ENCODE measurements around the gene TRRAP. TPM values are rescaled to one million over a fixed set of nuclear protein-coding genes. Genes with fewer than 3 reads are reported as not detected.

TRRAP gene
- total RNA-seq, 5 donors from 2014 or later (not counting 1 experiment from before 2014, with no cell fraction given): 53.9 to 71.7 (median 65.8) TPM

DNA sequence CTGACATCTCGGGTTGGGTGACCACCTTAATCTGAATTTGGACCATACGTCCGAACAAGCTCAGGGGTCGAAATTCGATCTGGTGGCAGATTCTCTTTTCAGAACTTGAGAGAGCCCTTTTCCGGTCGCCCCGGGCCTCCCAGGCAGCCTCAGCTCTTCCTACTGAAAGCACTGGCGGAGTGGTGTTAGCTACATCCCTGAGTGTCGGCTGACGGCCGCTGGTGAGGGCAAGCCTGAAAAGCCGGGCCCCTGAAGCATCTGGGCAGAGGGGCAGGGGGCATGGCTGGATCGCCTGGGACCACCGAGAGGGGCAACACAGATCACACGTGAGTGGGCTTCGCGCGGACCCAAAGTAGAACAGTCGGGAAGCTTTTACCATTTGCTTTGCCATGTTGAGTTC is 149.5 kb downstream of the TRRAP start:
- no peak overlapping the region for H3K27ac Mint-ChIP-seq
- WGBS (ENCODE audit: insufficient coverage): over 99% methylated on average over 19 of the region's 20 CpGs
- peaks cover 35% of the 10 kb centered on the region for H3K36me3 Mint-ChIP-seq
- Histone ChIP-seq H3K27me3 (replicated peaks in 1 of 2; ENCODE audit: control insufficient read depth in 2 of 2, extremely low read depth in 1 of 2, insufficient read depth in 2 of 2, low read length in 1 of 2) (no peaks in the 10 kb centered on the region), H3K36me3 (ENCODE audit: control insufficient read depth in 2 of 2, extremely low read depth in 1 of 2, insufficient read depth in 1 of 2, low read length in 1 of 2) (peaks cover 2 to 46% of the 10 kb centered on the region in 2 donors), H3K27ac (ENCODE audit: low read length) (no peak overlapping the region), H3K4me3 (ENCODE audit: control insufficient read depth in 1 of 2, extremely low read depth in 1 of 2, low read length in 1 of 2) (no peak overlapping the region), H3K9me3 (no peaks in the 10 kb centered on the region), H3K4me1 (ENCODE audit: control insufficient read depth in 1 of 2, extremely low read depth in 1 of 2, insufficient read depth in 2 of 2, low read length in 2 of 2) (no peaks in the 10 kb centered on the region)
- H3K4me3 Mint-ChIP-seq: no peak overlapping the region
- no peak for ATAC-seq (replicated peaks in 1 of 4)
- H3K4me1 Mint-ChIP-seq: peaks cover 2 to 21% (median 6%) of the 10 kb centered on the region in 3 donors
- CTCF ChIA-PET: no interaction called here
- no peak for DNase-seq
- POLR2A ChIA-PET: no interaction called here
- no peaks in the 10 kb centered on the region for H3K9me3 Mint-ChIP-seq
- H3K27me3 Mint-ChIP-seq: no peaks in the 10 kb centered on the region

DNA sequence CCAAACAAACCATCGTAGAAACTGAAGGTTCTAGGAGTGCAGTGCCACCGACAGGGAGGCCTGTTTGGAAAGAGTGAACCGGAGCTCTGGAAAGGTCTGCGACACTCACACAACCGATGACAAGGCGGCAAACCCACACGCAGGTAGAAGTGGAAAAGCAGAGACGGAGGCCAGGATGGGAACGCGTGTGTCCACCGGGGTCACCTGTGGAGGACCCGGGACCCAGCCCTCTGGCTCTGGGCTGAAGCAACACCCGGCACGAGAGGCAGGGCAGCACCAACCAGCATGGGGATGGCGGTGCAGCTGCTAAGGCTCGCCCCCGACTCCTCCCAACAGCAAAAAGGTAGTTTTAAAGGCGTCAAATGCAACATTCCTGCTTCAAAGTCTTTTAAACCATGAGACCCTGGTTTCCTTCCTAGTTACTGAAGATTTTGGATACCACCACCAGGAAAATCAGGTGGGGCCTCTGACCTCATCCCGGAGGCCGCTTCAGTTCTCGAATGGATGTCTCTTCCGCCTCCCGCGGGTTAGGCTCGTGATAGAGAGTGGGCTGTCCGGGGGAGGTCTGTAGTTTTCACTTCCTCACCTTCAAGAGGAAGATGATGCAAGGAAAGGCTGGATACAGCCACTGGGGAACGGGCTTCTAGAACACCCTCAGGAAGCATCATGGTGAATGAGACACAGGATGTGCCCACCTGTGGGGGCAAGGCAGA is 150.1 kb downstream of the TRRAP start:
- Histone ChIP-seq H3K27me3 (replicated peaks in 1 of 2; ENCODE audit: control insufficient read depth in 2 of 2, extremely low read depth in 1 of 2, insufficient read depth in 2 of 2, low read length in 1 of 2) (no peaks in the 10 kb centered on the region), H3K4me1 (ENCODE audit: control insufficient read depth in 1 of 2, extremely low read depth in 1 of 2, insufficient read depth in 2 of 2, low read length in 2 of 2) (no peaks in the 10 kb centered on the region), H3K36me3 (ENCODE audit: control insufficient read depth in 2 of 2, extremely low read depth in 1 of 2, insufficient read depth in 1 of 2, low read length in 1 of 2) (peaks cover 2 to 52% of the 10 kb centered on the region in 2 donors), H3K27ac (ENCODE audit: low read length) (no peak overlapping the region), H3K9me3 (no peaks in the 10 kb centered on the region), H3K4me3 (ENCODE audit: control insufficient read depth in 1 of 2, extremely low read depth in 1 of 2, low read length in 1 of 2) (no peak overlapping the region)
- CTCF ChIA-PET: no interaction called here
- WGBS (ENCODE audit: insufficient coverage): 97% methylated on average over 15 of the region's 27 CpGs
- Mint-ChIP-seq H3K27ac (peak overlapping the region; percentile 8 to 15), H3K27me3 (no peaks in the 10 kb centered on the region), H3K4me3 (no peak overlapping the region), H3K9me3 (no peaks in the 10 kb centered on the region), H3K4me1 (peaks cover 1 to 17% (median 2%) of the 10 kb centered on the region in 3 donors), H3K36me3 (peaks cover 32% of the 10 kb centered on the region)
- ATAC-seq (replicated peaks in 1 of 4): no peak
- no peak for DNase-seq
- POLR2A ChIA-PET: no interaction called here

DNA sequence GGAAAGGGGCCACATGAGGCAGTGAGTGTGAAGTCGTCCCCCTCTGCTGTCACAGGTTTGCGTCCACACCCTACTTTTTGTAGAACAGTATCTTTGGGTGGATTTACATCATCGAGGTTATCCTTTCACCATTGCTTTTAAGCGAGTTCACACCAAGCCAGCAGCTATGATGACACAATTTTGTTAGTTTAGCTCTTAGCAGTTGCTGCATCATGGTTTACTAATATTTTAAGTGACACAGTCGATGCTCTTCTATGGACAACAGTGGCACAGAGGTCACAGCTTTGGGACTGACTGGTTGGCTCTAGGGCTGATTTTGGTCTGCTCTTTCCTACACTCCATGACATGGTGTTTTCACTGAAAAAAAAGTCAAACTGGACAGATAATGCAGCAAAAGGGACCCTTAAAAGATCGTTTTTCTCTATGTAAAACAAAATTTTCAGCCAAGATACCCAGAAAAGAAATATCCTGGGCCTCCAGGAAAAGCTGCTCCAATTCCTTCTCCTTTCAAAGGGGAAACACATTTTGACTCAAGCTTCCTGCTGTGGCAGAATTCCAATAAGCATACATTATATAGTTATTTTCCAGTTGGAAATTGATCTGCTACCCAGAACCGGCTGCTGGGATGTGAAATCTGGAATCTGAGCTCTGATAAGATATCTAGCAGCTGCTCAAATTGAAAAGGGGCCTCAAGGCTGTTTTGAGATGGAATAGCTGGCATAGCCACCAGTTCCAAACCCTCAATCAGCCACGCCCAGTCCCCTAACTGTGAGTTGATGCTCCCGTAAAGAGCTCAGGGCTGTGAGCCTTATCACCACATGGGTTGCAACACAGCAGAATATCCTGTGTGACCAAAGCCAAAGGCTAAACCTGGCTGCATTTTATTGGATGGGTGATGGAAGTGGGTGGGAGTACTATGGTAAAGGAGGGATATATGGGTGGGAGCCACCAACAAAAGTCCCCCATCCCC is 151.4 kb downstream of the TRRAP start:
- ATAC-seq (replicated peaks in 1 of 4) (no peak), DNase-seq (no peak)
- no peaks in the 10 kb centered on the region for H3K9me3 Mint-ChIP-seq
- CTCF ChIA-PET: no interaction called here
- H3K27me3 Mint-ChIP-seq: no peaks in the 10 kb centered on the region
- Histone ChIP-seq H3K9me3 (no peaks in the 10 kb centered on the region), H3K4me3 (ENCODE audit: control insufficient read depth in 1 of 2, extremely low read depth in 1 of 2, low read length in 1 of 2) (no peak overlapping the region), H3K4me1 (ENCODE audit: control insufficient read depth in 1 of 2, extremely low read depth in 1 of 2, insufficient read depth in 2 of 2, low read length in 2 of 2) (no peaks in the 10 kb centered on the region), H3K36me3 (ENCODE audit: control insufficient read depth in 2 of 2, extremely low read depth in 1 of 2, insufficient read depth in 1 of 2, low read length in 1 of 2) (peaks cover 8 to 65% of the 10 kb centered on the region in 2 donors), H3K27ac (ENCODE audit: low read length) (no peak overlapping the region), H3K27me3 (replicated peaks in 1 of 2; ENCODE audit: control insufficient read depth in 2 of 2, extremely low read depth in 1 of 2, insufficient read depth in 2 of 2, low read length in 1 of 2) (no peaks in the 10 kb centered on the region)
- POLR2A ChIA-PET: no interaction called here
- 100% methylated on average over 1 of the region's 9 CpGs for WGBS (ENCODE audit: insufficient coverage)
- no peak overlapping the region for H3K4me3 Mint-ChIP-seq
- no peak overlapping the region for H3K27ac Mint-ChIP-seq
- H3K4me1 Mint-ChIP-seq: peaks cover 1 to 6% (median 2%) of the 10 kb centered on the region in 3 donors
- peaks cover 38% of the 10 kb centered on the region for H3K36me3 Mint-ChIP-seq

DNA sequence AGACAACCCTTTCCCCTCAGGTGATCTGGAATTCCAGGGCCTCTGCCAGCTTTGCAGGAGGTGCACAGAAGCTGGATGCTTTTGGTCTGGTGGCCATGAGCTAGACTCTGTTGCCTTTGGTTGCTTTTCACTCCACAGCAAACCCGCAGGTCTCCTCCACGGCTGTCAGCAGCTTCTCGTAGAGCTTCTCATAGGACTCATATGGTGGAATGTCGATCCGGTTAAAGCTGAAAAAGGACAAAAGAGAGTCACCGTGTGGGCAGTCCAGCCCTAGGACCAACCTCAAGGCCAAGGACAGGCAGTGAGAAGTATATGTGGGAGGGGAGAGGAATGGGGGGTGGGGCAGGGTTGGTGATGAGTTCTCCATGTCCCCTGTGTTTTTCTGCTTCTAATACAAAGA is 152.1 kb downstream of the TRRAP start:
- 100% methylated on average over 6 of the region's 6 CpGs for WGBS (ENCODE audit: insufficient coverage)
- DNase-seq (no peak), ATAC-seq (replicated peaks in 1 of 4) (no peak)
- Mint-ChIP-seq H3K4me3 (no peak overlapping the region), H3K4me1 (peaks cover 1 to 5% (median 2%) of the 10 kb centered on the region in 3 donors), H3K27ac (no peak overlapping the region), H3K9me3 (no peaks in the 10 kb centered on the region), H3K27me3 (no peaks in the 10 kb centered on the region), H3K36me3 (peaks cover 42% of the 10 kb centered on the region)
- Histone ChIP-seq H3K27ac (ENCODE audit: low read length) (no peak overlapping the region), H3K9me3 (no peaks in the 10 kb centered on the region), H3K27me3 (replicated peaks in 1 of 2; ENCODE audit: control insufficient read depth in 2 of 2, extremely low read depth in 1 of 2, insufficient read depth in 2 of 2, low read length in 1 of 2) (no peaks in the 10 kb centered on the region), H3K4me1 (ENCODE audit: control insufficient read depth in 1 of 2, extremely low read depth in 1 of 2, insufficient read depth in 2 of 2, low read length in 2 of 2) (no peaks in the 10 kb centered on the region), H3K4me3 (ENCODE audit: control insufficient read depth in 1 of 2, extremely low read depth in 1 of 2, low read length in 1 of 2) (no peak overlapping the region), H3K36me3 (ENCODE audit: control insufficient read depth in 2 of 2, extremely low read depth in 1 of 2, insufficient read depth in 1 of 2, low read length in 1 of 2) (peaks cover 8 to 72% of the 10 kb centered on the region in 2 donors)
- POLR2A ChIA-PET: no interaction called here
- CTCF ChIA-PET: no interaction called here

DNA sequence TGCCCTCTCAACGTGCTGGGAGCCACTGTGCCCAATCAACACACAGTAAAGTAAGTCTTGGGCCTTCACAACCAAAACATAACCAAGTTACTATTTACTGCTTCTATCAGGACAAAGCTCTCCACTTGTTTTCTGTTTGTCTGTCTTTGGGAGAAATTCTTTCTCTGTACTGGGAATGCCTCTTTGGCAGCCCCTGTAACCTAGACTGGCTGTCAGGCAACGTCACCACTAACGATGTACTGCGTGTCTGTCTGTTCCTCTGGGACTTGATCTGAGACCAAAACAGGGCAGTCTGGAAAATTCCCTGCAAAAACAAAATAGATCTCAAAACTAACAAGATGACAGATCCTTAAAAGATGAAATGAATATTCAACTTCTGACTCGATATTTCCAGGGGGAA is 152.6 kb downstream of the TRRAP start:
- 93% methylated on average over 3 of the region's 5 CpGs for WGBS (ENCODE audit: insufficient coverage)
- Mint-ChIP-seq H3K4me1 (peaks cover 0 to 5% (median 2%) of the 10 kb centered on the region in 3 donors), H3K36me3 (peaks cover 47% of the 10 kb centered on the region), H3K4me3 (no peak overlapping the region), H3K27me3 (no peaks in the 10 kb centered on the region), H3K9me3 (no peaks in the 10 kb centered on the region), H3K27ac (no peak overlapping the region)
- ChIA-PET CTCF (no interaction called here), POLR2A (no interaction called here)
- H3K4me1 ChIP-seq (ENCODE audit: control insufficient read depth in 1 of 2, extremely low read depth in 1 of 2, insufficient read depth in 2 of 2, low read length in 2 of 2): no peaks in the 10 kb centered on the region
- H3K9me3 ChIP-seq: no peaks in the 10 kb centered on the region
- no peaks in the 10 kb centered on the region for H3K27me3 ChIP-seq (replicated peaks in 1 of 2; ENCODE audit: control insufficient read depth in 2 of 2, extremely low read depth in 1 of 2, insufficient read depth in 2 of 2, low read length in 1 of 2)
- DNase-seq (no peak), ATAC-seq (replicated peaks in 1 of 4) (no peak)
- H3K27ac ChIP-seq (ENCODE audit: low read length): no peak overlapping the region
- H3K36me3 ChIP-seq (ENCODE audit: control insufficient read depth in 2 of 2, extremely low read depth in 1 of 2, insufficient read depth in 1 of 2, low read length in 1 of 2): peaks cover 10 to 77% of the 10 kb centered on the region in 2 donors
- no peak overlapping the region for H3K4me3 ChIP-seq (ENCODE audit: control insufficient read depth in 1 of 2, extremely low read depth in 1 of 2, low read length in 1 of 2)

DNA sequence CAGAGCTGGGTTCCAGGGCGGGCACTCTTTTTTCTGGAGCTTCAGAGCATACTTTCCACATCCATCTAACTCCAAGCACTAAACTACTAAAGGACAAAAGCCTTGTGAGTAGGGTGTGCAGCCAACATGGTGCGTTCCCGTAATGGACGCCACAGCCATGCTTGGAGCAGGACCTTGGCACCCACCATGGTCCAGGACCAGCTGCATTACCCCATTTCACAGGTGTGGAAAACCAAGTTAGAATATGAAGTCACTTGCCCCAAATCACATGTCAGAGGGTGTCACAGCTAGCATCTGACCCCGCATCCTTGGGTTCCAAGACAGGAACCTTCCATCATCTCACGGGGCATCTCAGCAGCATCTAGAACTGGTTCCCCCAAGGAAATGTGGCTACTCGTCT is 153.2 kb downstream of the TRRAP start:
- H3K27me3 Mint-ChIP-seq: no peaks in the 10 kb centered on the region
- peaks cover 11 to 82% of the 10 kb centered on the region in 2 donors for H3K36me3 ChIP-seq (ENCODE audit: control insufficient read depth in 2 of 2, extremely low read depth in 1 of 2, insufficient read depth in 1 of 2, low read length in 1 of 2)
- H3K4me1 ChIP-seq (ENCODE audit: control insufficient read depth in 1 of 2, extremely low read depth in 1 of 2, insufficient read depth in 2 of 2, low read length in 2 of 2): no peaks in the 10 kb centered on the region
- ATAC-seq (replicated peaks in 1 of 4) (no peak), DNase-seq (no peak)
- peaks cover 0 to 5% (median 2%) of the 10 kb centered on the region in 3 donors for H3K4me1 Mint-ChIP-seq
- no peak overlapping the region for H3K4me3 ChIP-seq (ENCODE audit: control insufficient read depth in 1 of 2, extremely low read depth in 1 of 2, low read length in 1 of 2)
- H3K4me3 Mint-ChIP-seq: no peak overlapping the region
- no peak overlapping the region for H3K27ac ChIP-seq (ENCODE audit: low read length)
- peaks cover 51% of the 10 kb centered on the region for H3K36me3 Mint-ChIP-seq
- WGBS (ENCODE audit: insufficient coverage): 100% methylated on average over 2 of the region's 7 CpGs
- CTCF ChIA-PET: no interaction called here
- no peaks in the 10 kb centered on the region for H3K27me3 ChIP-seq (replicated peaks in 1 of 2; ENCODE audit: control insufficient read depth in 2 of 2, extremely low read depth in 1 of 2, insufficient read depth in 2 of 2, low read length in 1 of 2)
- H3K9me3 Mint-ChIP-seq: no peaks in the 10 kb centered on the region
- no peaks in the 10 kb centered on the region for H3K9me3 ChIP-seq
- H3K27ac Mint-ChIP-seq: no peak overlapping the region
- POLR2A ChIA-PET: no interaction called here
